GM12878 (cell line): ENCODE results near the gene EXD3. TPM values are rescaled to one million over a fixed set of nuclear protein-coding genes. Genes with fewer than 3 reads are reported as not detected.

Experiments
- ATAC-seq: fragments of 200-7000 bp; cut with Tn5 transposase; 3 replicates; pipeline ENCODE4 v1.9.1; 2020; ENCODE audit warnings: mild to moderate bottlenecking, moderate library complexity
- BruUV-seq: library from RNA; stranded (reverse); fragments of 400-500 nt; replicated peaks from 2 replicates; lab custom pipeline; 2021; lab: Mats Ljungman, UMichigan
- CTCF ChIA-PET: fragments of 300-600 bp; sonication (Branson Sonifier 250); formaldehyde crosslinking; extraction: SDS; loops from one replicate; lab custom pipeline; 2021; ENCODE audit warnings: inconsistent platforms; lab: Yijun Ruan, JAX
- POLR2A ChIA-PET: fragments of 350-600 bp; formaldehyde crosslinking; extraction: SDS; loops from one replicate; lab custom pipeline; 2021; ENCODE audit warnings: inconsistent platforms; lab: Charles Lee
- RAD21 ChIA-PET: fragments of 300-600 bp; sonication (Branson Sonifier 250); formaldehyde crosslinking; loops from one replicate; lab custom pipeline; 2023; ENCODE audit warnings: antibody characterized with exemption; ENCODE audit not compliant: unreplicated experiment; lab: Charles Lee
- SMC1A ChIA-PET: fragments of 300-600 bp; sonication (Branson Sonifier 250); formaldehyde crosslinking; loops from one replicate; lab custom pipeline; 2023; ENCODE audit not compliant: unreplicated experiment, uncharacterized antibody; lab: Charles Lee
- DNase-seq: peaks from one replicate; pipeline ENCODE4 v3.0.0-alpha.2; 2011; ENCODE audit warnings: low read depth, low spot score
- FAIRE-seq: peaks from 3 replicates; lab custom pipeline; 2011; peaks lifted over from hg19 to GRCh38; lab: Jason Lieb, UNC
- H2AFZ ChIP-seq: 2 replicates; pipeline ENCODE4 v1.6.0; 2011; ENCODE audit warnings: low read depth, low read length, control low read depth; ENCODE audit not compliant: control insufficient read depth
- H3K27ac ChIP-seq: 2 replicates; pipeline ENCODE4 v1.5.1; 2011; ENCODE audit warnings: control low read depth; ENCODE audit not compliant: control insufficient read depth, insufficient read depth
- H3K27me3 ChIP-seq, 2 experiments: replicated peaks in 1 of 2; 2 replicates each; pipeline versions ENCODE4 v1.6.0 to v1.6.1; 2011; ENCODE audit warnings: low read length in 1 of 2; ENCODE audit not compliant: control insufficient read depth in 2 of 2, insufficient read depth in 2 of 2
- H3K36me3 ChIP-seq, 2 experiments: 2 replicates each; pipeline ENCODE4 v1.5.1; 2011; ENCODE audit warnings: low read length in 1 of 2; ENCODE audit not compliant: control insufficient read depth in 2 of 2, insufficient read depth in 2 of 2
- H3K4me1 ChIP-seq: 2 replicates; pipeline ENCODE4 v1.6.1; 2011; ENCODE audit warnings: mild to moderate bottlenecking, low read length, moderate library complexity, mixed read lengths; ENCODE audit not compliant: control insufficient read depth, insufficient read depth
- H3K4me2 ChIP-seq: 2 replicates; pipeline ENCODE4 v1.6.0; 2011; ENCODE audit warnings: control low read depth; ENCODE audit not compliant: control insufficient read depth, insufficient read depth
- H3K4me3 ChIP-seq: fragments of 200-600 bp; sonication (generic); 2 replicates; pipeline ENCODE4 v1.5.1; 2016
- H3K79me2 ChIP-seq: 2 replicates; pipeline ENCODE4 v1.6.0; 2011; ENCODE audit warnings: low read length; ENCODE audit not compliant: control insufficient read depth, insufficient read depth
- H3K9ac ChIP-seq: 2 replicates; pipeline ENCODE4 v1.8.0; 2011; ENCODE audit warnings: low read length, control low read depth, mixed read lengths; ENCODE audit not compliant: control insufficient read depth, insufficient read depth
- H3K9me3 ChIP-seq: replicated peaks from 3 replicates; pipeline ENCODE4 v1.5.1; 2011; ENCODE audit warnings: mild to moderate bottlenecking, low read length; ENCODE audit not compliant: control insufficient read depth, insufficient read depth
- H4K20me1 ChIP-seq: 2 replicates; pipeline ENCODE4 v1.6.0; 2011; ENCODE audit not compliant: control insufficient read depth, insufficient read depth
- CHD4 ChIP-seq: fragments of 200-600 bp; sonication (generic); IDR thresholded peaks from 2 replicates; pipeline ENCODE4 v1.6.1; 2016; ENCODE audit warnings: mild to moderate bottlenecking
- EED ChIP-seq: sonication (generic); IDR thresholded peaks from 2 replicates; pipeline ENCODE4 v1.6.1; 2016; ENCODE audit warnings: antibody characterized with exemption, low read depth
- GATAD2B ChIP-seq: fragments of 450-650 bp; conservative IDR thresholded peaks from 2 replicates; pipeline ENCODE4 v1.6.1; 2017; ENCODE audit warnings: low read depth, mild to moderate bottlenecking, moderate library complexity
- HDAC6 ChIP-seq: fragments of 200-600 bp; sonication (generic); IDR thresholded peaks from one replicate; pipeline ENCODE4 v1.8.0; 2017; ENCODE audit warnings: antibody characterized with exemption; ENCODE audit not compliant: unreplicated experiment
- HDGF ChIP-seq: fragments of 450-650 bp; IDR thresholded peaks from 2 replicates; pipeline ENCODE4 v1.6.1; 2016; ENCODE audit warnings: antibody characterized with exemption
- RAD51 ChIP-seq: fragments of 450-650 bp; IDR thresholded peaks from 2 replicates; pipeline ENCODE4 v1.6.1; 2016; ENCODE audit warnings: moderate library complexity, mild to moderate bottlenecking, inconsistent platforms
- RFX5 ChIP-seq: IDR thresholded peaks from 2 replicates; pipeline ENCODE4 v1.6.1; 2011; ENCODE audit warnings: low read depth, low read length, improper control_type of control experiment
- WGBS: methylation state at CpG from one replicate; pipeline ENCODE4 v1.1.6; 2016; ENCODE audit warnings: low lambda C conversion rate; ENCODE audit not compliant: insufficient replicate concordance, insufficient coverage; ENCODE audit errors: missing lambda C conversion rate; 5-methylcytosine and 5-hydroxymethylcytosine counted together
- in situ Hi-C: fragments of 300-500 bp; cut with MboI; formaldehyde crosslinking; loops from 9 replicates; pipeline ENCODE4 v1.14.3; 2018; ENCODE audit warnings: mixed read lengths
- intact Hi-C: fragments of 100-400 bp; cut with micrococcal nuclease; formaldehyde crosslinking; loops from one replicate; pipeline ENCODE4 v1.14.2; 2022; ENCODE audit not compliant: unreplicated experiment
- polyA plus RNA-seq, 11 experiments: library from polyadenylated mRNA; depleted of rRNA in 4 of 11; unstranded in 6 of 11; stranded (reverse) in 5 of 11; fragments of >200 nt; fragmentation: Nextera tagmentation in 4 of 11; fragmentation: Illumina TruSeq in 1 of 11; extraction: Ambion mirVana in 4 of 11; extraction: Trizol in 1 of 11; gene quantifications; 1 replicate in 1 of 11; 2 replicates in 10 of 11; pipeline versions ENCODE4 v1.2.1 to v1.2.3, GENCODE V29; 2011 to 2016; ENCODE audit warnings: inconsistent platforms in 2 of 11, missing spikeins in 2 of 11, low read depth in 1 of 11
- total RNA-seq, 4 experiments: library from RNA; depleted of rRNA in 3 of 4; stranded (reverse); fragments of >200 nt in 3 of 4; fragmentation: Illumina TruSeq in 1 of 4; extraction: Trizol in 1 of 4; gene quantifications; 2 replicates each; pipeline versions ENCODE4 v1.2.1 to v1.2.3, GENCODE V29; 2013 to 2021
- TF ChIP-seq, protein P1 (sequence below): IDR thresholded peaks from 2 replicates; pipeline ENCODE4 v1.6.1; 2012; ENCODE audit warnings: low read depth, low read length, improper control_type of control experiment
- TF ChIP-seq, protein P2 (sequence below): fragments of 450-650 bp; IDR thresholded peaks from 2 replicates; pipeline ENCODE4 v1.6.1; 2016; ENCODE audit warnings: mild to moderate bottlenecking, moderate library complexity, borderline replicate concordance

EXD3 gene
- total and polyA plus RNA-seq, 10 of the 15 experiments (the other 5 are each of a cell fraction or from before 2014, with no cell fraction given), result 0.21 to 7.1 (median 3.6) TPM

DNA sequence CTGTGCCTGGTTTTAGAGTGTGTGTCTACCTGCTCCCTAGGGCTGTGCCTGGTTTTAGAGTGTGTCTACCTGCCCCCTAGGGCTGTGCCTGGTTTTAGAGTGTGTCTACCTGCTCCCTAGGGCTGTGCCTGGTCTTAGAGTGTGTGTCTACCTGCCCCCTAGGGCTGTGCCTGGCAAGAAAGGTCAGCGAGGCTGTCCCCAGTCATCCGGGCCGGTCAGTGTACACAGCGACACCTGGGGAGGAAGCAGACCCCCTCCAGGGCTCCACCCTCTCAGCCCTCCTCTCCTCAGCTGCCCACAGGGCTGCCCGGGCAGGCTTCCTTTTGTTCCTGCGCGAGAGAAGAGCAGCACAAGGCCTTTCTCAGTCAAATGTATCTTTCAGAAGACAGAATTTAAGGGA is 125.0 kb downstream of the EXD3 start:
- BruUV-seq, result no TSS peak
- Histone ChIP-seq H3K36me3 (no peaks in the 10 kb centered on the region), H3K4me2 (no peak overlapping the region), H3K27me3 (no peaks in the 10 kb centered on the region; a peak in 1 of 4 replicates), H2AFZ (no peak overlapping the region), H3K27ac (no peak overlapping the region), H3K4me3 (no peak overlapping the region), H3K9ac (no peak overlapping the region), H4K20me1 (no peaks in the 10 kb centered on the region), H3K4me1 (peaks cover 23% of the 10 kb centered on the region), H3K9me3 (peaks cover 2% of the 10 kb centered on the region; the same call in 2 of the 3 replicates), H3K79me2 (no peaks in the 10 kb centered on the region; the same call in 1 of the 2 replicates)
- FAIRE-seq (no peak), DNase-seq (no peak), ATAC-seq (no peak)
- in situ Hi-C loops (no loop called here), intact Hi-C loops (loop anchor here (10.0 kb wide), 1 partner anchor 227 kb away; no protein-coding TSS in a partner anchor)
- ChIA-PET RAD21 (no interaction called here), CTCF (interaction anchor here (2.5 kb wide), 1 partner anchor 11 kb away, joined by 5 read pairs; no protein-coding TSS in a partner anchor), SMC1A (no interaction called here), POLR2A (interaction anchor here (0.6 to 1.1 kb wide), 2 partner anchors 147 to 200 kb away, joined by 3 read pairs; no protein-coding TSS in a partner anchor)
- WGBS, result 40% methylated on average over 6 of the region's 7 CpGs
- TF ChIP-seq HDGF, result no peak

DNA sequence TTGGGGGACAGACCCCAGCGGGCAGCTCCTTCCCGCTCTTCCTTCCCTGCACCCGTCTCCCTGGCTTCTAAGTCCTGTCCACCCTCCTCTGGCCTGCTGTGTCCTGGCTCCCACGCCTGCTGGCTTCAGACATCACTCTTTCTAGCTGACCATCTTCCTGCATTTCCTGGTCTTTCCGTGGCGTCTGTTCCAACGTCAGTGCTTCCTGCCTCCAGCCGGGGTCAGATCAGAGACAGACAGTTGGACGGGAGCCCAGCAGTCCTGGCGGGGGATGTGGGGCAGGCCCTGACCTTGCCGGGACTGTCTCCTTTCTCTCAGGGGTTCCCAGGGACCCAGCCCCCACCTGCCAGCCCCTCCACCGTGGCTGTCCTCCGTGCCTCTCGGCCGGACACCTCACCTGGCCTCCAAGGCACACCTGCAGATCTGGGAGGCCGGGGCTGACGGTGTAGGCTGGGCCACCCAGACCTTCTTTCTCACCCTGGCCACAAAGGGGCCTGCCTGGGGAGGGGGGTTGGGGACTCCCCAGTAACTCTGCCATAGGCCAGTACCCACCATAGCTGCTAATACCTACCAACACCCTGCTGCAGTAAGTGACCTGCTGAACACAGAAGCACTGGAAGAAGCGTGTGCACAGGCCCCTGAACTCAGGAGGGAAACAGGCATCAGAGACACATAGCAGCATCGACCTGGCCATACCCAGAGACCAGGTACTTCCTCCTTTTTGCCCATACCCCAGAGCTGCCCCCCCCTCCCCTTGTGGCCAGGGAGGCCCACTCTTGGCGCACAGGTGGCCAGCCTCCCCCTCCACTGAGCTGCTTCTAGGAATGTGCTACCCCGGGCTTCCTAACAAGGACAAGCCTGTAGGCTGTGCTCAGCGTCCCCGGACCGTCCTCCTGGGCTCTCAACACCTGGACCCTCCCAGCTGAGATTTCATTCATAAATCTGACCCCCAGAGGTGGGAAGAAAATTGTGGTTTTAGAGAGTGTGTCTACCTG is 126.0 kb downstream of the EXD3 start:
- CTCF ChIA-PET, result interaction anchor here (1.0 to 1.1 kb wide), 2 partner anchors 10 to 148 kb away, joined by 3 read pairs; no protein-coding TSS in a partner anchor
- peaks cover 19% of the 10 kb centered on the region for H3K4me1 ChIP-seq
- intact Hi-C loops, result loop anchor here (10.0 kb wide), 1 partner anchor 228 kb away; no protein-coding TSS in a partner anchor
- SMC1A ChIA-PET, result interaction anchor here (0.5 to 1.1 kb wide), 3 partner anchors 10 to 148 kb away, joined by 3 read pairs; no protein-coding TSS in a partner anchor
- no peaks in the 10 kb centered on the region for H3K36me3 ChIP-seq
- FAIRE-seq, result no peak
- peaks cover 2% of the 10 kb centered on the region; the same call in 2 of the 3 replicates for H3K9me3 ChIP-seq
- no peaks in the 10 kb centered on the region for H4K20me1 ChIP-seq
- RAD21 ChIA-PET, result interaction anchor here (0.8 kb wide), 1 partner anchor 20 kb away, joined by 3 read pairs; the partner anchor contains the start of gene TOR4A
- H3K4me3 ChIP-seq, result no peak overlapping the region
- in situ Hi-C loops, result no loop called here
- H3K27ac ChIP-seq, result no peak overlapping the region
- no TSS peak for BruUV-seq
- no peak for ATAC-seq
- no peak overlapping the region for H3K4me2 ChIP-seq
- POLR2A ChIA-PET, result interaction anchor here (0.6 kb wide), 1 partner anchor 201 kb away, joined by 3 read pairs; no protein-coding TSS in a partner anchor
- H2AFZ ChIP-seq, result no peak overlapping the region
- WGBS, result 71% methylated on average over 23 of the region's 24 CpGs
- H3K9ac ChIP-seq, result no peak overlapping the region
- H3K27me3 ChIP-seq, result no peaks in the 10 kb centered on the region; a peak in 1 of 4 replicates
- H3K79me2 ChIP-seq, result no peaks in the 10 kb centered on the region; the same call in 1 of the 2 replicates
- DNase-seq, result no peak
- TF ChIP-seq GATAD2B (no peak), HDAC6 (no peak), CHD4 (no peak), RFX5 (no peak), EED (no peak), RAD51 (no peak)
- TF ChIP-seq, protein P1, sequence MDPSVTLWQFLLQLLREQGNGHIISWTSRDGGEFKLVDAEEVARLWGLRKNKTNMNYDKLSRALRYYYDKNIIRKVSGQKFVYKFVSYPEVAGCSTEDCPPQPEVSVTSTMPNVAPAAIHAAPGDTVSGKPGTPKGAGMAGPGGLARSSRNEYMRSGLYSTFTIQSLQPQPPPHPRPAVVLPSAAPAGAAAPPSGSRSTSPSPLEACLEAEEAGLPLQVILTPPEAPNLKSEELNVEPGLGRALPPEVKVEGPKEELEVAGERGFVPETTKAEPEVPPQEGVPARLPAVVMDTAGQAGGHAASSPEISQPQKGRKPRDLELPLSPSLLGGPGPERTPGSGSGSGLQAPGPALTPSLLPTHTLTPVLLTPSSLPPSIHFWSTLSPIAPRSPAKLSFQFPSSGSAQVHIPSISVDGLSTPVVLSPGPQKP, result no peak
- TF ChIP-seq, protein P2, sequence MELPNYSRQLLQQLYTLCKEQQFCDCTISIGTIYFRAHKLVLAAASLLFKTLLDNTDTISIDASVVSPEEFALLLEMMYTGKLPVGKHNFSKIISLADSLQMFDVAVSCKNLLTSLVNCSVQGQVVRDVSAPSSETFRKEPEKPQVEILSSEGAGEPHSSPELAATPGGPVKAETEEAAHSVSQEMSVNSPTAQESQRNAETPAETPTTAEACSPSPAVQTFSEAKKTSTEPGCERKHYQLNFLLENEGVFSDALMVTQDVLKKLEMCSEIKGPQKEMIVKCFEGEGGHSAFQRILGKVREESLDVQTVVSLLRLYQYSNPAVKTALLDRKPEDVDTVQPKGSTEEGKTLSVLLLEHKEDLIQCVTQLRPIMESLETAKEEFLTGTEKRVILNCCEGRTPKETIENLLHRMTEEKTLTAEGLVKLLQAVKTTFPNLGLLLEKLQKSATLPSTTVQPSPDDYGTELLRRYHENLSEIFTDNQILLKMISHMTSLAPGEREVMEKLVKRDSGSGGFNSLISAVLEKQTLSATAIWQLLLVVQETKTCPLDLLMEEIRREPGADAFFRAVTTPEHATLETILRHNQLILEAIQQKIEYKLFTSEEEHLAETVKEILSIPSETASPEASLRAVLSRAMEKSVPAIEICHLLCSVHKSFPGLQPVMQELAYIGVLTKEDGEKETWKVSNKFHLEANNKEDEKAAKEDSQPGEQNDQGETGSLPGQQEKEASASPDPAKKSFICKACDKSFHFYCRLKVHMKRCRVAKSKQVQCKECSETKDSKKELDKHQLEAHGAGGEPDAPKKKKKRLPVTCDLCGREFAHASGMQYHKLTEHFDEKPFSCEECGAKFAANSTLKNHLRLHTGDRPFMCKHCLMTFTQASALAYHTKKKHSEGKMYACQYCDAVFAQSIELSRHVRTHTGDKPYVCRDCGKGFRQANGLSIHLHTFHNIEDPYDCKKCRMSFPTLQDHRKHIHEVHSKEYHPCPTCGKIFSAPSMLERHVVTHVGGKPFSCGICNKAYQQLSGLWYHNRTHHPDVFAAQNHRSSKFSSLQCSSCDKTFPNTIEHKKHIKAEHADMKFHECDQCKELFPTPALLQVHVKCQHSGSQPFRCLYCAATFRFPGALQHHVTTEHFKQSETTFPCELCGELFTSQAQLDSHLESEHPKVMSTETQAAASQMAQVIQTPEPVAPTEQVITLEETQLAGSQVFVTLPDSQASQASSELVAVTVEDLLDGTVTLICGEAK, result no peak
